Progenitor cell of endocrine pancreas (in vitro differentiated cells): ENCODE results near the gene PCBP3. TPM values are rescaled to one million over a fixed set of nuclear protein-coding genes. Genes with fewer than 3 reads are reported as not detected.

Experiments used
- DNase-seq: peaks from one replicate; pipeline ENCODE4 v3.0.0; 2021; ENCODE audit warnings: low spot score; ENCODE audit not compliant: unreplicated experiment
- H3K27ac Mint-ChIP-seq: 2 replicates; pipeline ENCODE4 v1.8.0; 2021; ENCODE audit warnings: mild to moderate bottlenecking, moderate library complexity, mixed read lengths
- H3K27me3 Mint-ChIP-seq: 2 replicates; pipeline ENCODE4 v1.8.0; 2021; ENCODE audit warnings: mixed read lengths
- H3K36me3 Mint-ChIP-seq: 2 replicates; pipeline ENCODE4 v1.8.0; 2022; ENCODE audit warnings: mixed read lengths; ENCODE audit not compliant: insufficient read depth
- H3K4me1 Mint-ChIP-seq: 2 replicates; pipeline ENCODE4 v1.8.0; 2021; ENCODE audit warnings: low read depth, mixed read lengths
- H3K4me3 Mint-ChIP-seq: 2 replicates; pipeline ENCODE4 v1.8.0; 2021; ENCODE audit warnings: low read depth, mild to moderate bottlenecking, moderate library complexity, mixed read lengths
- H3K9me3 Mint-ChIP-seq: 2 replicates; pipeline ENCODE4 v1.8.0; 2021; ENCODE audit warnings: low read depth, mixed read lengths
- total RNA-seq: library from RNA; stranded (reverse); gene quantifications from 2 replicates; pipeline ENCODE4 v1.2.1, GENCODE V29; 2021
- TF ChIP-seq, protein P1 (sequence below): fragments of 200-600 bp; sonication (generic); IDR thresholded peaks from one replicate; pipeline ENCODE4 v1.5.0; 2021; ENCODE audit warnings: antibody characterized with exemption, mild to moderate bottlenecking; ENCODE audit not compliant: unreplicated experiment

PCBP3 gene
- total RNA-seq, 1 donor from 2014 or later = 3.7 TPM

DNA sequence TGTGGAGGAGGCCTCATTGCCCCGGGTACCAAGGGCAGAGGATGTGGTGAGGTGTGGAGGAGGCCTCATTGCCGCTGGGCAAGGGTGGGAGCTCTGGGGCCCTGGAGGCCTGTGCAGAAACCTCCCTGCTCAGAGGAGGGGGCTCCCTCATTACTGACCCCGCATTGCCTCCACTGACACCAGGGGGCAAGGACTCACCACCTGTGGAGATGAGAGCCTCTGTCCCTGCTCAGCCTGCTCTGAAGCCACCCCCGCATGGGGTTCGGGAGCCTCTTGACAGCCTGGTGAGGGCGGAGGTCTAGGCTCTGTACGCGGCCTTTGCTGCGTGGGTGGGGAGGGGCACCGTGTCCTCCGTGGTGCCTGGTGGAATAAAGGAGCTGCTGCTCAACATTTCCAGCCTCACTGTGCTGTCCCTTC is 243.1 kb downstream of the PCBP3 start:
- Mint-ChIP-seq H3K4me1 (no peaks in the 10 kb centered on the region), H3K9me3 (peaks cover 6% of the 10 kb centered on the region), H3K27ac (no peak overlapping the region), H3K27me3 (peaks cover 14% of the 10 kb centered on the region), H3K36me3 (no peaks in the 10 kb centered on the region), H3K4me3 (no peak overlapping the region)
- no peak for DNase-seq
- TF ChIP-seq, protein P1, sequence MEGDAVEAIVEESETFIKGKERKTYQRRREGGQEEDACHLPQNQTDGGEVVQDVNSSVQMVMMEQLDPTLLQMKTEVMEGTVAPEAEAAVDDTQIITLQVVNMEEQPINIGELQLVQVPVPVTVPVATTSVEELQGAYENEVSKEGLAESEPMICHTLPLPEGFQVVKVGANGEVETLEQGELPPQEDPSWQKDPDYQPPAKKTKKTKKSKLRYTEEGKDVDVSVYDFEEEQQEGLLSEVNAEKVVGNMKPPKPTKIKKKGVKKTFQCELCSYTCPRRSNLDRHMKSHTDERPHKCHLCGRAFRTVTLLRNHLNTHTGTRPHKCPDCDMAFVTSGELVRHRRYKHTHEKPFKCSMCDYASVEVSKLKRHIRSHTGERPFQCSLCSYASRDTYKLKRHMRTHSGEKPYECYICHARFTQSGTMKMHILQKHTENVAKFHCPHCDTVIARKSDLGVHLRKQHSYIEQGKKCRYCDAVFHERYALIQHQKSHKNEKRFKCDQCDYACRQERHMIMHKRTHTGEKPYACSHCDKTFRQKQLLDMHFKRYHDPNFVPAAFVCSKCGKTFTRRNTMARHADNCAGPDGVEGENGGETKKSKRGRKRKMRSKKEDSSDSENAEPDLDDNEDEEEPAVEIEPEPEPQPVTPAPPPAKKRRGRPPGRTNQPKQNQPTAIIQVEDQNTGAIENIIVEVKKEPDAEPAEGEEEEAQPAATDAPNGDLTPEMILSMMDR = no peak

DNA sequence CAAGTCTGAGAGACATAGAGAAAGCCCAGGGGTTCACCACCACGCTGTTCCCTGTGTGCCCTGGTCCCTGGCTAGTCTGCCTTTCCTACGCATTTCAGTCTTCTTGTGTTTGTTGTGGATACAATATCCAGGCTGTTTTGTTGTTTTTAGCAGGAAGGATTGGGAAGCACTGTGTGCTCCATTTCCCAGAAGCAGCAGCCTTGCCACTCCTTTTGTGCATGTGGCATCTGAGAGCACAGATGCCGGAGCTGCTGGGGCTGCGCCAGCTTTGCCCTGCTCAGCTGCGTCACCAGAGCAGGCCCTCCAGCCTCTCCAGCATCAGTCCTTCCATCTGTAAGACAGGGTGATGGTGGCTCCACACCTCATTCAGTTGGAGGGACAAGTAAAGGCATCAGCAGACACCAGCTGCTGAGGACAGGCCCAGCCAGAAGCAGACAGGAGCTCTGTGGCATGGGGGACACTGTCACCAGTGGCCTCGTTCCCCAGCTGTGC is 243.6 kb downstream of the PCBP3 start:
- Mint-ChIP-seq H3K9me3 (peaks cover 6% of the 10 kb centered on the region), H3K4me1 (peaks cover 1% of the 10 kb centered on the region), H3K4me3 (no peak overlapping the region), H3K27me3 (peaks cover 12% of the 10 kb centered on the region), H3K27ac (no peak overlapping the region), H3K36me3 (no peaks in the 10 kb centered on the region)
- TF ChIP-seq, protein P1 = no peak
- DNase-seq = no peak

DNA sequence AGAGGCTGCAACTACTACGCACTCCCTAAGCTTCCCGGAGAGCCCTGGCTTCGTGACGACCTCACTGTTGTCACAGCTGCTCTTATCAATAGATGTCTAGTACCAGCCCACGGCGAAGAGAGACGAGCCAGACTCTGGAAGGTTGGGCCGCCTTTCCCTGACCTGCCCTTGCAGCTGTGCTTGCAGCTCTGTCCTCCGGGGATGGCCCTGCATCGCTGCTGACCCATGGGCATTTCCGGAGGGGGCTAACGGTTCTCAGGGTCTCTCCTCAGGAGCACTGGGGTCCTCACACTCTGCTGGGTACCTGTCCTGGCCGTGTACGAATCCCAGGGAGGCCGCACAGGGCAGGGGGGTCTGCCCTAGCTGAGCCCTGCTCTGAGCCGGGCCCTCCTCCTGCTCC is 244.3 kb downstream of the PCBP3 start:
- Mint-ChIP-seq H3K36me3 (no peaks in the 10 kb centered on the region), H3K4me3 (no peak overlapping the region), H3K4me1 (peaks cover 1% of the 10 kb centered on the region), H3K27ac (no peak overlapping the region), H3K27me3 (peaks cover 12% of the 10 kb centered on the region), H3K9me3 (peaks cover 6% of the 10 kb centered on the region)
- no peak for DNase-seq
- TF ChIP-seq, protein P1 = no peak

DNA sequence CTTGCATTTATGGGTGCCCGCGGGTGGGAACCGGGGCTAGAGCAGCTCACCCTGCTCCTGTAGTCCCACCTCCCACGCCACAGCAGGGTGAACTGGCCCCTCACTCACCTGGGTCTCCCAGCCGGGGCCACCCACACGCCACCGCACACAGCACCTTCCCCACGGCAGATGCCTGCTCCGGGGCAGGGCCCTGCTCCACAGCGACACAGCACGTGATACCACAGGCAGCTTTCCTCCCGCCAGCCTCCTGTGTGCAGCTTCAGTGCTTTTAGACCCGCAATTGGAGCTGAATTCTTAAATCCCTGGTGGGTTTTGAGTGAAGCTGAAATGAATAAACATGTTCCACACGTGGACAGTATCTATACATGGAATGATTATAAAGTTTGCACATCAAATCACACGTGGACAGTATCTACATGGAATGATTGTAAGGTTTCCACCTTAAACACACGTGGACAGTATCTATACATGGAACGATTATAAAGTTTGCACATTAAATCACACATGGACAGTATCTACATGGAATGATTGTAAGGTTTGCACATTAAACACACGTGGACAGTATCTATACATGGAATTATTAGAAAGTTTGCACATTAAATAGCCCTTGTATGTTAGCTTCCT is 245.0 kb downstream of the PCBP3 start:
- TF ChIP-seq, protein P1 = no peak
- peaks cover 6% of the 10 kb centered on the region for H3K9me3 Mint-ChIP-seq
- no peak overlapping the region for H3K4me3 Mint-ChIP-seq
- no peaks in the 10 kb centered on the region for H3K36me3 Mint-ChIP-seq
- no peak for DNase-seq
- H3K27me3 Mint-ChIP-seq = peaks cover 8% of the 10 kb centered on the region
- H3K27ac Mint-ChIP-seq = no peak overlapping the region
- peaks cover 1% of the 10 kb centered on the region for H3K4me1 Mint-ChIP-seq

DNA sequence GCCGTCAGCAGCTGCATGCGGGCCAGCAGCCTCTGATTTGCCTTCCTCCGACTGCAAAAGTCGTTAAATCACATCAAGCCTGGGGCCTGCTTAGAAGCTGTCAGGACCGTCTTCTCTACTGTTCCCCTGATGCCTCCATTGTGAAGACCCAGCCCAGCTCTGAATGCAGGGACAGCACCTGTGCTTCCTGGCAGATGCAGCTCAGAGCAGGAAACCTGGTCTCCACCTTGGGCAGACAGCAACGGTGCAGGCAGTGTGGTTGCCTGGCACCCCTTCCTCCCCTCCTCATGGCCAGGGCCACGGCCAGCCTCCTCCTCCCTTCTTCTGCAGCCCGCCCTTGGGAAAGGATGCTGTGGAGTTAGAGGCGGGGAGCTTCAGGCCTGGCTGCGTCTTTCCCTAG is 245.7 kb downstream of the PCBP3 start:
- Mint-ChIP-seq H3K4me3 (no peak overlapping the region), H3K27ac (no peak overlapping the region), H3K36me3 (no peaks in the 10 kb centered on the region), H3K27me3 (peaks cover 8% of the 10 kb centered on the region), H3K9me3 (peaks cover 6% of the 10 kb centered on the region), H3K4me1 (peaks cover 1% of the 10 kb centered on the region)
- no peak for DNase-seq
- TF ChIP-seq, protein P1 = no peak
